Mesenchymal stem cell (in vitro differentiated cells and primary cell): Measurements from ENCODE around the gene SRGAP1.
A peak's percentile ranks its signal among the peaks of the same experiment; 100 is the strongest.
"Not testable (repeated sequence)": the region's sequence is repeated elsewhere in the genome, so short reads cannot be mapped to it uniquely, and the experiment has no call there.

Source experiments
- DNase-seq: peaks from one replicate; pipeline ENCODE4 v3.0.0-alpha.2; 2013
- H2AFZ ChIP-seq: one replicate; pipeline ENCODE4 v1.6.1; 2013; ENCODE audit warnings: low read depth, mild to moderate bottlenecking, control low read depth, inconsistent platforms, low read length, moderate library complexity
- H2AK5ac ChIP-seq: 2 replicates; pipeline ENCODE4 v1.6.1; 2013; ENCODE audit warnings: low read length, moderate library complexity, mild to moderate bottlenecking, inconsistent platforms; ENCODE audit not compliant: severe bottlenecking
- H2BK120ac ChIP-seq: one replicate; pipeline ENCODE4 v1.6.1; 2013; ENCODE audit warnings: low read depth, mild to moderate bottlenecking, inconsistent platforms, low read length, moderate library complexity
- H2BK12ac ChIP-seq, 2 experiments: one replicate each; pipeline ENCODE4 v1.6.1; 2013; ENCODE audit warnings: inconsistent platforms in 2 of 2, low read length in 2 of 2, mild to moderate bottlenecking in 2 of 2, moderate library complexity in 2 of 2, control low read depth in 1 of 2
- H2BK15ac ChIP-seq: one replicate; pipeline ENCODE4 v1.6.1; 2013; ENCODE audit warnings: mild to moderate bottlenecking, low read depth, inconsistent platforms; ENCODE audit not compliant: poor library complexity, severe bottlenecking
- H2BK5ac ChIP-seq: 2 replicates; pipeline ENCODE4 v1.6.1; 2013; ENCODE audit warnings: low read depth, mild to moderate bottlenecking, low read length, control low read depth, inconsistent platforms; ENCODE audit not compliant: poor library complexity, severe bottlenecking
- H3K14ac ChIP-seq, 2 experiments: one replicate each; pipeline ENCODE4 v1.6.1; 2013; ENCODE audit warnings: inconsistent platforms in 2 of 2, low read length in 2 of 2, control low read depth in 1 of 2, mild to moderate bottlenecking in 1 of 2, moderate library complexity in 1 of 2
- H3K18ac ChIP-seq, 2 experiments: one replicate each; pipeline ENCODE4 v1.6.1; 2013; ENCODE audit warnings: inconsistent platforms in 2 of 2, low read length in 2 of 2, control low read depth in 1 of 2, low read depth in 1 of 2, mild to moderate bottlenecking in 1 of 2
- H3K23ac ChIP-seq, 2 experiments: one replicate each; pipeline ENCODE4 v1.6.1; 2013; ENCODE audit warnings: inconsistent platforms in 2 of 2, low read length in 2 of 2, mild to moderate bottlenecking in 2 of 2, moderate library complexity in 2 of 2, control low read depth in 1 of 2
- H3K27ac ChIP-seq: 2 replicates; pipeline ENCODE4 v1.5.1; 2013; ENCODE audit warnings: mild to moderate bottlenecking, moderate library complexity, low read length, control low read depth, inconsistent platforms; ENCODE audit not compliant: poor library complexity, severe bottlenecking
- H3K27me3 ChIP-seq, 2 experiments: 2 replicates each; pipeline versions ENCODE4 v1.6.1 to v1.7.0; 2013; ENCODE audit warnings: low read length in 2 of 2, mild to moderate bottlenecking in 2 of 2, moderate library complexity in 2 of 2, control low read depth in 1 of 2, inconsistent platforms in 1 of 2; ENCODE audit not compliant: control insufficient read depth in 1 of 2, insufficient read depth in 1 of 2
- H3K36me3 ChIP-seq, 2 experiments: 2 replicates each; pipeline versions ENCODE4 v1.6.1 to v1.7.0; 2013; ENCODE audit warnings: low read length in 2 of 2, control low read depth in 1 of 2, inconsistent platforms in 1 of 2, low read depth in 1 of 2, mild to moderate bottlenecking in 1 of 2; ENCODE audit not compliant: insufficient read depth in 2 of 2, control insufficient read depth in 1 of 2
- H3K4ac ChIP-seq, 2 experiments: one replicate each; pipeline ENCODE4 v1.6.1; 2013; ENCODE audit warnings: inconsistent platforms in 2 of 2, low read length in 2 of 2, mild to moderate bottlenecking in 2 of 2, moderate library complexity in 2 of 2, control low read depth in 1 of 2, low read depth in 1 of 2
- H3K4me1 ChIP-seq: 2 replicates; pipeline ENCODE4 v1.6.1; 2013; ENCODE audit warnings: low read depth, low read length, control low read depth; ENCODE audit not compliant: control insufficient read depth, insufficient read depth
- H3K4me2 ChIP-seq: 2 replicates; pipeline ENCODE4 v1.6.1; 2013; ENCODE audit warnings: low read length, mild to moderate bottlenecking, inconsistent platforms; ENCODE audit not compliant: poor library complexity, severe bottlenecking
- H3K4me3 ChIP-seq, 2 experiments: 2 replicates each; pipeline versions ENCODE4 v1.5.1 to v1.7.0; 2013; ENCODE audit warnings: low read length in 2 of 2, mild to moderate bottlenecking in 2 of 2, control low read depth in 1 of 2, low read depth in 1 of 2; ENCODE audit not compliant: insufficient read depth in 1 of 2
- H3K79me1 ChIP-seq: replicated peaks from 2 replicates; pipeline ENCODE4 v1.6.1; 2013; ENCODE audit warnings: mild to moderate bottlenecking, control low read depth, low read length, inconsistent platforms; ENCODE audit not compliant: poor library complexity, severe bottlenecking
- H3K9ac ChIP-seq: 2 replicates; pipeline ENCODE4 v1.7.0; 2013; ENCODE audit warnings: mild to moderate bottlenecking, low read length, moderate library complexity
- H3K9me3 ChIP-seq: 2 replicates; pipeline ENCODE4 v1.7.0; 2013; ENCODE audit warnings: mild to moderate bottlenecking, low read length; ENCODE audit not compliant: control insufficient read depth
- H4K8ac ChIP-seq: one replicate; pipeline ENCODE4 v1.6.1; 2013; ENCODE audit warnings: inconsistent platforms, mild to moderate bottlenecking, low read length, moderate library complexity
- H4K91ac ChIP-seq: one replicate; pipeline ENCODE4 v1.6.1; 2013; ENCODE audit warnings: mild to moderate bottlenecking, low read length, inconsistent platforms
- WGBS: methylation state at CpG from one replicate; pipeline ENCODE4 v1.1.7; 2013; ENCODE audit warnings: mixed read lengths; 5-methylcytosine and 5-hydroxymethylcytosine counted together

Gene SRGAP1

GRCh38 chr12:63859880-63860279 is 15.4 kb downstream of the SRGAP1 start:
- not testable (repeated sequence) for H3K4me3 ChIP-seq, H3K23ac ChIP-seq, H3K18ac ChIP-seq, DNase-seq, H4K91ac ChIP-seq, H4K8ac ChIP-seq, H2AK5ac ChIP-seq, H2AFZ ChIP-seq, H3K27ac ChIP-seq, H3K27me3 ChIP-seq, H3K4ac ChIP-seq, H3K9ac ChIP-seq, H3K9me3 ChIP-seq, H3K79me1 ChIP-seq, H2BK120ac ChIP-seq, H3K4me2 ChIP-seq, H2BK15ac ChIP-seq, H3K14ac ChIP-seq, H2BK12ac ChIP-seq, H2BK5ac ChIP-seq
- WGBS = 90% methylated on average over 2 of the region's 2 CpGs
- peaks cover 3 to 16% of the 10 kb centered on the region in 2 experiments for H3K36me3 ChIP-seq
- H3K4me1 ChIP-seq = peaks cover 15% of the 10 kb centered on the region

- Histone ChIP-seq H3K27ac (peak overlapping the region; percentile 51), H4K91ac (peak overlapping the region; percentile 47), H2BK12ac (peak overlapping the region in 1 of 2 experiments; percentile 63), H2AK5ac (peak overlapping the region; percentile 51), H3K4me1 (peaks cover 12% of the 10 kb centered on the region), H3K9me3 (no peaks in the 10 kb centered on the region), H3K4me3 (no peak overlapping the region), H3K36me3 (peaks cover 3 to 29% of the 10 kb centered on the region in 2 experiments), H2BK5ac (no peak overlapping the region), H3K14ac (no peak overlapping the region), H2BK120ac (no peak overlapping the region), H3K79me1 (peaks cover 3% of the 10 kb centered on the region), H3K9ac (no peak overlapping the region), H4K8ac (no peak overlapping the region), H3K18ac (no peak overlapping the region), H3K4ac (no peak overlapping the region), H2AFZ (no peak overlapping the region), H3K23ac (no peak overlapping the region), H3K4me2 (no peak overlapping the region), H3K27me3 (no peaks in the 10 kb centered on the region), H2BK15ac (no peak overlapping the region)
- DNase-seq = no peak
- WGBS = 81% methylated on average over 5 of the region's 6 CpGs
Measured at GRCh38 chr12:63862187-63862968, 17.9 kb downstream of the SRGAP1 start.

GRCh38 chr12:63862969-63863230 is 18.4 kb downstream of the SRGAP1 start:
- DNase-seq = no peak
- H3K27me3 ChIP-seq = no peaks in the 10 kb centered on the region
- H2AK5ac ChIP-seq = no peak overlapping the region
- no peak overlapping the region for H2BK15ac ChIP-seq
- H3K4me3 ChIP-seq = no peak overlapping the region
- H3K14ac ChIP-seq = no peak overlapping the region
- H3K36me3 ChIP-seq = peaks cover 3 to 29% of the 10 kb centered on the region in 2 experiments
- no peak overlapping the region for H2BK12ac ChIP-seq
- H2BK5ac ChIP-seq = no peak overlapping the region
- no peak overlapping the region for H3K9ac ChIP-seq
- H2BK120ac ChIP-seq = no peak overlapping the region
- H3K27ac ChIP-seq = no peak overlapping the region
- no peak overlapping the region for H2AFZ ChIP-seq
- H3K18ac ChIP-seq = no peak overlapping the region
- H3K9me3 ChIP-seq = no peaks in the 10 kb centered on the region
- peaks cover 12% of the 10 kb centered on the region for H3K4me1 ChIP-seq
- WGBS = 88% methylated on average over 2 of the region's 2 CpGs
- no peak overlapping the region for H4K8ac ChIP-seq
- no peak overlapping the region for H3K4me2 ChIP-seq
- H4K91ac ChIP-seq = no peak overlapping the region
- peaks cover 3% of the 10 kb centered on the region for H3K79me1 ChIP-seq
- H3K23ac ChIP-seq = no peak overlapping the region
- no peak overlapping the region for H3K4ac ChIP-seq

GRCh38 chr12:63863658-63864453 is 19.4 kb downstream of the SRGAP1 start:
- DNase-seq = no peak
- no peak overlapping the region for H4K8ac ChIP-seq
- no peak overlapping the region for H3K18ac ChIP-seq
- no peak overlapping the region for H2BK12ac ChIP-seq
- 94% methylated on average over 3 of the region's 5 CpGs for WGBS
- H2AFZ ChIP-seq = no peak overlapping the region
- no peak overlapping the region for H2AK5ac ChIP-seq
- H2BK5ac ChIP-seq = no peak overlapping the region
- H3K4ac ChIP-seq = no peak overlapping the region
- H3K4me3 ChIP-seq = no peak overlapping the region
- no peak overlapping the region for H2BK120ac ChIP-seq
- H3K27me3 ChIP-seq = no peaks in the 10 kb centered on the region
- no peaks in the 10 kb centered on the region for H3K9me3 ChIP-seq
- peaks cover 7% of the 10 kb centered on the region for H3K79me1 ChIP-seq
- no peak overlapping the region for H3K27ac ChIP-seq
- H3K23ac ChIP-seq = no peak overlapping the region
- no peak overlapping the region for H3K4me2 ChIP-seq
- H2BK15ac ChIP-seq = no peak overlapping the region
- H3K4me1 ChIP-seq = peaks cover 15% of the 10 kb centered on the region
- H3K14ac ChIP-seq = no peak overlapping the region
- peaks cover 6 to 29% of the 10 kb centered on the region in 2 experiments for H3K36me3 ChIP-seq
- no peak overlapping the region for H4K91ac ChIP-seq
- H3K9ac ChIP-seq = no peak overlapping the region
